HL-60 (cell line): ENCODE results near the gene BSDC1.

Experiments used
- CTCF ChIP-seq: IDR thresholded peaks from one replicate; pipeline ENCODE4 v1.5.1; 2011; ENCODE audit warnings: low read length, control low read depth, inconsistent platforms; ENCODE audit not compliant: insufficient read depth
- GABPA ChIP-seq: IDR thresholded peaks from 2 replicates; pipeline ENCODE4 v1.6.1; 2012; ENCODE audit warnings: low read depth
- POLR2AphosphoS5 ChIP-seq: IDR thresholded peaks from 2 replicates; pipeline ENCODE4 v1.6.1; 2012; ENCODE audit warnings: low read depth
- REST ChIP-seq: IDR thresholded peaks from 2 replicates; pipeline ENCODE4 v1.6.1; 2012; ENCODE audit warnings: low read depth; ENCODE audit not compliant: insufficient replicate concordance

- no peak for TF ChIP-seq CTCF
- no peak for TF ChIP-seq GABPA
- TF ChIP-seq REST = no peak
- no peak for TF ChIP-seq POLR2AphosphoS5
These were observed 54.8 kb downstream of the BSDC1 start for GRCh38 chr1:32339363-32339978.
